Erythroblast (primary cell): ENCODE data around the gene TSC2.

Experiments used
- GATA1 ChIP-seq: IDR thresholded peaks from 2 replicates; pipeline ENCODE4 v1.6.1; 2011; ENCODE audit warnings: low read depth, mild to moderate bottlenecking, control low read depth, low read length, moderate library complexity
- POLR2A ChIP-seq: IDR thresholded peaks from 2 replicates; pipeline ENCODE4 v1.6.1; 2011; ENCODE audit warnings: mild to moderate bottlenecking, low read length

GRCh38 chr16:2028620-2029220 lies 19.1 kb upstream of the TSC2 start:
- TF ChIP-seq POLR2A (no peak), GATA1 (no peak)
